ENCODE data around the gene PPM1L.

GRCh38 chr3:160781863-160782262 is 25.8 kb downstream of the PPM1L start:
- TF ChIP-seq CTCF (IDR thresholded peaks at IDR 0.05) (no peak), POLR2A (IDR thresholded peaks at IDR 0.05; ENCODE audit: low read depth) (no peak), EP300 (IDR thresholded peaks at IDR 0.05) (no peak), POLR2AphosphoS5 (IDR thresholded peaks at IDR 0.05) (no peak)
